Activated naive CD8-positive, alpha-beta T cell treated with anti-CD3 and anti-CD28 coated beads for 36 hours (primary cell): ENCODE results near the gene TOP3B. TPM values are rescaled to one million over a fixed set of nuclear protein-coding genes. Genes with fewer than 3 reads are reported as not detected.

ENCODE experiments used
- DNase-seq: peaks from one replicate; pipeline ENCODE4 v3.0.0; 2021
- H3K27ac Mint-ChIP-seq: one replicate; pipeline ENCODE4 v1.8.0; 2022; ENCODE audit warnings: mild to moderate bottlenecking, moderate library complexity, mixed read lengths
- H3K27me3 Mint-ChIP-seq: one replicate; pipeline ENCODE4 v1.8.0; 2022; ENCODE audit warnings: mild to moderate bottlenecking, mixed read lengths
- H3K36me3 Mint-ChIP-seq: one replicate; pipeline ENCODE4 v1.8.0; 2021; ENCODE audit warnings: mild to moderate bottlenecking, mixed read lengths
- H3K4me1 Mint-ChIP-seq: one replicate; pipeline ENCODE4 v1.8.0; 2021; ENCODE audit warnings: mixed read lengths
- H3K4me3 Mint-ChIP-seq: one replicate; pipeline ENCODE4 v1.8.0; 2022; ENCODE audit warnings: mild to moderate bottlenecking, moderate library complexity, mixed read lengths
- H3K9me3 Mint-ChIP-seq: one replicate; pipeline ENCODE4 v1.8.0; 2022; ENCODE audit warnings: mixed read lengths
- total RNA-seq, 2 experiments: library from RNA; stranded (reverse); gene quantifications; one replicate each; pipeline ENCODE4 v1.2.3, GENCODE V29; 2021

The TOP3B gene
- total RNA-seq, 2 experiments from 2014 or later: 31.3 to 36.7 TPM

DNA sequence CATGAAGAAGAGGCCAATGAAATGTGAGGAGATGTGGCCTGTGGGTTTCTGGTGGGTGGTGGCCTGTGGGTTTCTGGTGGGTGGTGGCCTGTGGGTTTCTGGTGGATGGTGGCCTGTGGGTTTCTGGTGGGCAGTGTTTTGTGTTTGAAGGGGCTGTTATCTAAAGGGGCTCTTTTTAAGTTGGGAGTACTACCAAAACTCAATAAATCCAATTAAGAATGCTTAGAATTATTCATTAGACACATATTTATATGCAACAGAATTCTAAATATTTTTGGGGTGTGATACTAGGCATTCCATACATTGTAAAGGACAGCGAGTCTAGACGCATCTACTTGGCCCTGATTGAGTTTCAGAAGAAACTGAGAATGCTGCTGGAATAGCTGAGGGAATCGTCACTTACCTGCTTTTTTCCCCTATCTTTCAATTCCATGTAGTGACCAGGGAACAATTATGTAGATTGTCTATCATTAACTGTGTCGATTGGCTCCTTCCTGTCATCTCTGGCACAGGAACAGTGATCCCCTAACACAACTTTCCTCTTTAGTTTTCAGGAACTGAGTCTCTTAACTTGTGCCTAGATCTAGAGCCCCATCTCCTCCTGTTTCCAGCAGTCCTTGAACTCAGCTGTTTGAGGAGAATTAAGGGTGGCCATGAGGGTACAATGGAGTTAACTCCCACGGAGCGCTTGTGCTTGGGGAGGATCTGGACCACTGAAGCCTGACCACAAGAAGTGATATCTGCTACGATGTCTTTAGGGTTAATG, 37.3 kb upstream of the TOP3B start:
- Mint-ChIP-seq H3K27ac (no peak overlapping the region), H3K4me1 (peaks cover 3% of the 10 kb centered on the region), H3K36me3 (no peaks in the 10 kb centered on the region), H3K4me3 (no peak overlapping the region), H3K9me3 (no peaks in the 10 kb centered on the region), H3K27me3 (no peaks in the 10 kb centered on the region)
- DNase-seq: no peak

DNA sequence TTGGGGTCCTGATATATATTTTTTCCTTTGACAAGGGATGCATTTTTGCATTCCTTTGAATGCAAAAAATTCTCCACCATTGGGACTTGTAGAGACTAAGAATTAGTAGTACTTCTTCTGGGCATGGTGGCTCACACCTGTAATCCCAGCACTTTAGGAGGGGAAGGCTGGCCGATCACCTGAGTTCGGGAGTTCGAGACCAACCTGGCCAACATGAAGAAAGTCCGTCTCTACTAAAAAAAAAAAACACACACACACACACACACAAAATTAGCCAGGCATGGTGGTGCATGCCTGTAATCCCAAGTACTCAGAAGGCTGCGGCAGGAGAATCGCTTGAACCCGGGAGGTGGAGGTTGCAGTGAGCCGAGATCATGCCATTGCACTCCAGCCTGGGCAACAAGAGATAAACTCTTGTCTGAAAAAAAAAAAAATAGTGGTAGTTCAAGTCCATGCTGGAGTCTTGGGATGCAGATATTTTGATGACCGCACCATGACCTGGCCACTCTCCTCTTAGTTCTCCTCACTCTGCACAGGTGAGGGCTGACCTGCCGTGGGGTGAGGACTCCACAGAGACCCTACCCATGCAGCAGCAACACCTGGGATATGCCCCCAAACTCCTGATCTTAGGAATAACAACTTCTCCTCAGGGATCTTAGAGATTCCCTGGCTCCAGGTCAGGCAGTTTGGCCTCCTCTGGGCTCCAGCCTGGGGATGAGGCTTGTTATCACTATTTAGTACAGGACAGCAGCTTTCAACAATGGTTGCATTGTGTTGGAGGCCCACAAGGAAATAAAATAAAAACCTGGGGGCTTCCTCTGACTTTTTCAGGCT, 36.5 kb upstream of the TOP3B start:
- DNase-seq: no peak
- Mint-ChIP-seq H3K4me3 (no peak overlapping the region), H3K9me3 (no peaks in the 10 kb centered on the region), H3K36me3 (no peaks in the 10 kb centered on the region), H3K27ac (no peak overlapping the region), H3K27me3 (no peaks in the 10 kb centered on the region), H3K4me1 (peaks cover 3% of the 10 kb centered on the region)

DNA sequence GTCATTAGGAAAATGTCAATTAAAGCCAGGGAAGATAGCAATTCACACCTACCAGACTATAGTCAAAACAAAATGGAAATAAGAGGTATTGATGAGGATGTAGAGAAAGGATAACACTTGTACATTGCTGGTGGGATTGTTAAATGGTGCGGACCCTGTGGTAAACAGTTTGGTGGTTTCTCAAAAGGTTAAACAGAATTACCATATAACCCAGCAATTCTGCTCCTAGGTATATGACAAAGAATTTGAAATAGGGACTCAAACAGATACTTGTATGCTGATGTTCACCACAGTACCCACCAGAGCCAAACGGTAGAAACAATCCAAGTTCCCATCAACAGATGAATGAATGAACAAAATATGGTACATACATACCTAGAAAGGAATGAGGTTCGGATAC, 33.0 kb upstream of the TOP3B start:
- Mint-ChIP-seq H3K27me3 (peaks cover 4% of the 10 kb centered on the region), H3K4me1 (no peaks in the 10 kb centered on the region), H3K4me3 (no peak overlapping the region), H3K36me3 (no peaks in the 10 kb centered on the region), H3K27ac (no peak overlapping the region), H3K9me3 (peaks cover 3% of the 10 kb centered on the region)
- DNase-seq: no peak

DNA sequence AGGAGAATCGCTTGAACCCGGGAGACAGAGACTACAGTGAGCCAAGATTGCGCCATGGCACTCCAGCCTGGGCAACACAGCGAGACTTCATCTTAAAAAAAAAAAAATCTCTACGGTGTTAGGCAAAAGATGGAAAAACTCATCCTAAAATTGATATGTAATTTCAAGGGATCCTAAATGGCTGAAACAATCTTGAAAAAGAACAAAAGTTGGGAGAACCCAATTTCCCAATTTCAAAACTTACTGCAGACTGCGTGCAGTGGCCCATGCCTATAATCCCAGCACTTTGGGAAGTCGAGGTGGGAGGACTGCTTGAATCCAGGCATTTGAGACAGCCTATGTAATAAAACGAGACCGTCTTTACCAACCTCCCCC, 31.7 kb upstream of the TOP3B start:
- Mint-ChIP-seq H3K9me3 (peaks cover 3% of the 10 kb centered on the region), H3K27me3 (peaks cover 8% of the 10 kb centered on the region), H3K27ac (no peak overlapping the region), H3K36me3 (no peaks in the 10 kb centered on the region), H3K4me1 (no peaks in the 10 kb centered on the region), H3K4me3 (no peak overlapping the region)
- no peak for DNase-seq

DNA sequence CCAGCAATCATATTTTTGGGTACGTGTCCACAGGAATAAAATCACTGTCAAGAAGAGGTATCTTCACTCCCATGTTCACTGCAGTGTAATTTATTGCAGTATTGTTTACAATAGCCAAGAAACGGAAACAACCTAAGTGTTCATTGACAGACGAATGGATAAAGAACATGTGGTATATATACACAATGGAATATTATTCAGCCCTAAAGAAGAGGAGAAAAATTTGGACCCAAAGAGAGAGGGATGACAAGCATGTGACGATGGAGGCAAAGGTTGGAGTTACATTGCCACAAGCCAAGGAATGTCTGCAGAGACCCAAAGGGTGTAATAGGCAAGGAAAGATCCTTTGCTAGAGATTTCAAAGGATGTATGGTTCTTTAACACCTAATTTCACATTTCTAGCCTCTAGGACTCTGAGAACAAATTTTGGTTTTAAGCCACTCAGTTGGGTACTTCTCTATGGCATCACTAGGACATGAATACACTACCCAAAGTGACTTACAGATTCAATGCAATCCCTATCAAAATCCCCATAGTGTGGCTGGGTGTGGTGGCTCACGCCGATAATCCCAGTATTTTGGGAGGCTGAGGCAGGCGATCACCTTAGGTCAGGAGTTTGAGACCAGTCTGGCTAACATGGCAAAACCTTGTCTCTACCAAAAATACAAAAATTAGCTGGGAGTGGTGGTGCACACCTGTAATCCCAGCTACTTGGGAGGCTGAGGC, 31.1 kb upstream of the TOP3B start:
- DNase-seq: no peak
- H3K9me3 Mint-ChIP-seq: peaks cover 3% of the 10 kb centered on the region
- peaks cover 12% of the 10 kb centered on the region for H3K27me3 Mint-ChIP-seq
- no peak overlapping the region for H3K27ac Mint-ChIP-seq
- no peak overlapping the region for H3K4me3 Mint-ChIP-seq
- H3K36me3 Mint-ChIP-seq: no peaks in the 10 kb centered on the region
- H3K4me1 Mint-ChIP-seq: no peaks in the 10 kb centered on the region

DNA sequence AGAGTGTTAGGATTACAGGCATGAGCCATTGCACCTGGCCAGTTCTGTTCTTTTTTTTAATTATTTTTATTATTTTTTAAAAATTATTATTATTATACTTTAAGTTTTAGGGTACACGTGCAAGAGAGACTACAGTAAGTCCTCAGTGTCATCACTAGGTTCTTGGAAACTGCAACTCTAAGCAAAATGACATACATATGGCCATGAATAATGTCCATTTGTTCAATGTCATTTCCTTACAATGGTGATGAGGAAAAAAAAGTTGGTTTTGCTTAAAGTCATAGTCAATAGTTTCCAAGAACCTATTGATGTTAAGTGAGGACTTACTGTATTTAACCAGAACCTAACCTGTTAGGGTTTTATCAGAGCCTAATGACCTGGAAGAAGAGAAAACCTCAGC, 29.4 kb upstream of the TOP3B start:
- Mint-ChIP-seq H3K36me3 (no peaks in the 10 kb centered on the region), H3K27ac (no peak overlapping the region), H3K27me3 (peaks cover 13% of the 10 kb centered on the region), H3K4me1 (no peaks in the 10 kb centered on the region), H3K4me3 (no peak overlapping the region), H3K9me3 (peaks cover 3% of the 10 kb centered on the region)
- DNase-seq: no peak

DNA sequence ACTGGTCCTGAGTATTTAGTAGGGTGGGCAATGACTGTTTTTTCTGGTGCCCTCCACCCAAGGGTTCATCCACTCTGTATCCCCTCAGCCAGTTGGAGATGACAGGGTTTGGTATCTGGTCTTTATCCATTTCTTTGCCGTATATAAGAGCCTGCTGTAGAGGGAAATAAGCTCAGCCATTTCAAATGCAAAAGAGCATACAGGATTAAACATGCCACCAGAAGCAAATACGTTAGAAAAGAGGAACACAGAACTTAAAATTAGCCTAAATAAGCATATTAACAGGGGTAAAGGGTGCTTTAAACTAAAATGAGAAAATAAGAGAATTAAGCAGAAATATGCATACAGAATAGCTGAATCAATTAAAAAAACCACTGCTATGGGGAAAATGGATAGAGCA, 27.8 kb upstream of the TOP3B start:
- Mint-ChIP-seq H3K36me3 (no peaks in the 10 kb centered on the region), H3K9me3 (peaks cover 3% of the 10 kb centered on the region), H3K4me3 (no peak overlapping the region), H3K27ac (no peak overlapping the region), H3K27me3 (peaks cover 13% of the 10 kb centered on the region), H3K4me1 (no peaks in the 10 kb centered on the region)
- no peak for DNase-seq

DNA sequence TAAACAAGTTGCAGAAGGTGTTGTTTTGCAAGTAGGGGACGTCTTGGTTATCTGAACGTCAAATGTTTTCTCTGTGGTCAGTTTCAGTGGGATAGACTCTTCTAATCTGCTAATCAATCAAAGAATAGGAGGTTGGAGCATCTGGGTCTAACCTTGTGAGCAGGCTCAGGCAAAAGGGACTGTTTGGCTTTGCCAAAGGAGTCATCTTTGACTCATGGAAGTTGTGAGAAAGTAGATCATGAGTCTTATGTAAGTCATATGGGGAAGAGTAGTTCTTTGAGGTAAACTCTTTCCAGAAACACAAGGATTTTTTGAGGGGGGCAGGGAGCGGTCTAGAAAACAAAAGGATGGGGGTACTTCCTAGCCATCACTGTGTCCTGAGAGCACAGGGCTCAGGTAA, 27.1 kb upstream of the TOP3B start:
- H3K4me3 Mint-ChIP-seq: no peak overlapping the region
- no peak overlapping the region for H3K27ac Mint-ChIP-seq
- H3K4me1 Mint-ChIP-seq: no peaks in the 10 kb centered on the region
- peaks cover 13% of the 10 kb centered on the region for H3K27me3 Mint-ChIP-seq
- H3K9me3 Mint-ChIP-seq: peaks cover 3% of the 10 kb centered on the region
- no peaks in the 10 kb centered on the region for H3K36me3 Mint-ChIP-seq
- DNase-seq: no peak

DNA sequence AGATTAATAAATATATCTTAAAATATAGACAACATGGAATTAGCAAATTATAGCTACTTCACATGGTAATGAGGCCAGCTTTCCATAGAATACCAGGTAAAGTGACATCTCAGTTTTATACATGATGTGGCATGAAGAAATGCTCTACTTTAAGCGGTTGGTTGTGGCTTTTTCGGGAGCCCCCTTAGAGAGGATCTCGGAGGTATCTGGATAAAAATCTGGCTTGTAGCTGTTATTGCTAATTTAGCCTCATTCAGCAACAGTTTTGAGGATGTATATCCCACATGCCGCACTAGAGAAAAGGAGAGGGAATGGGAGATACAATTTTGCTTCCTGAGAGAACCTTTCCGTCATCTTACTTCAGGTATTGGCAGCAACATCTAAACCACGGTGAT, 24.0 kb upstream of the TOP3B start:
- Mint-ChIP-seq H3K4me3 (no peak overlapping the region), H3K4me1 (peaks cover 2% of the 10 kb centered on the region), H3K36me3 (no peaks in the 10 kb centered on the region), H3K27ac (no peak overlapping the region), H3K27me3 (peaks cover 13% of the 10 kb centered on the region), H3K9me3 (no peaks in the 10 kb centered on the region)
- no peak for DNase-seq

DNA sequence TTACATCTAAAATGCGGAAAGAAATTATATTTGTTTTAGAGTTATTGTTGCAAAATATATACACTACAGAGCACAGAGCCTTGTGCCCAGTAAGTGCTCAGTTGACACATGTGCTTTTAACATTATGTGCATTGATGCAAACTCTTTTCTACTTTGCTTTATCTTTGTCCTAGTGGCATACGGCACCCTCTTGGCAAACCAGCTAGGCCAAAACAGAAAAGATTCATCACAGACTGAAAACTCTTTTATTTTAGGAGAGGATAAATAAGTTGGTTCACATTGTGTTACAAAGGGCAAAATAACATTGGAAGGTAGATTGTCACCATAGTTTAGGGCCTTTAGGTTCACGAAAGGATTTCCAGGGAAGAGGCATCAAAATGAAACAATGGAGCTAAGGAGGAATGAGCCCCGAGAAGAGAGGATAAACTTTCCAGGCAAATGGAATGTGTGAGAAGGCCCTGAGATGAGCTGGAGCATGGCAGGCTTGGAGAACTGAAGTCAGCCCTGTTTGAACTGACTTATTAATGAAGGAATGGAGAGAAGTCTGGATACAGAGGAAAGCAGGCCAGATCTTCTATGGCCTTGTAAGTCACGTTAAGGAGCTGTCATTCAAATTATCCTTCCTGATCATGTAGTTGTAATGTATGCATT, 23.5 kb upstream of the TOP3B start:
- H3K27ac Mint-ChIP-seq: no peak overlapping the region
- H3K9me3 Mint-ChIP-seq: no peaks in the 10 kb centered on the region
- no peak for DNase-seq
- H3K36me3 Mint-ChIP-seq: no peaks in the 10 kb centered on the region
- peaks cover 2% of the 10 kb centered on the region for H3K4me1 Mint-ChIP-seq
- peaks cover 13% of the 10 kb centered on the region for H3K27me3 Mint-ChIP-seq
- H3K4me3 Mint-ChIP-seq: no peak overlapping the region

DNA sequence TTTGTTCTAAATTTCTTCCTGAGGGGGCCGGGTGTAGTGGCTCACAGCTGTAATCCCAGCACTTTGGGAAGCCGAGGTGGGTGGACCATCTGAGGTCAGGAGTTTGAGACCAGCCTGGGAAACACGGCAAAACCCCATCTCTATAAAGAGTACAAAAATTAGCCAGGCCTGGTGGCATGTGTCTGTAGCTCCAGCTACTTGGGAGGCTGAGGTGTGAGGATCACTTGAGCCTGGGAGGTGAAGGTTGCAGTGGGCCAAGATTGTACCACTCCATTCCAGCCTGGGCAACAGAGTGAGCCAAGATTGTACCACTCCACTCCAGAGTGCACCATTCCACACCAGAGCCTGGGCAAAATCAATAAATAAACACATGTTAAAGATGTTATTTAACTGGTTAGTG, 20.6 kb upstream of the TOP3B start:
- no peak overlapping the region for H3K27ac Mint-ChIP-seq
- H3K27me3 Mint-ChIP-seq: peaks cover 3% of the 10 kb centered on the region

DNA sequence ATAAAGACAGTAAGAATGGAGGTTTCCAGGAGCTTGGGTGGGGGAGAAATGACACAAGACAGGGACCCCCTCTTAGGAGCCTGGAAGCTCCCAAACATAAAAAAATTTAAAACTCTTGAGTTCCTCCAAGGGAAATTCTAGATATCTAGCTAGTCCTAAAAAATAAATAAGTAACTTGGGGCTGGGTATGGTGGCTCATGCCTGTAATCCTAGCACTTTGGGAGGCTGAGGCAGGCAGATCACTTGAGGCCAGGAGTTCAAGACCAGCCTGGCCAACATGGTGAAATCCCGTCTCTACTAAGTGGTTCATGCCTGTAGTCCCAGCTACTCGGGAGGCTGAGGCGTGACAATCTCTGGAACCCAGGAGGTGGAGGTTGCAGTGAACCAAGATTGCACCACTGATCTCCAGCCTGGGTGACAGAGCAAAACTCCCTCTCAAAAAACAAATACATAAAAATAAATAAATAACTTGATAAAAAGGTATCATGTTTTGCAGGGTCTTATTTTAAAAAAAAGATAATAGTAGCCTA, 20.0 kb upstream of the TOP3B start:
- no peaks in the 10 kb centered on the region for H3K9me3 Mint-ChIP-seq
- H3K4me3 Mint-ChIP-seq: no peak overlapping the region
- peaks cover 2% of the 10 kb centered on the region for H3K4me1 Mint-ChIP-seq
- DNase-seq: no peak
- H3K27me3 Mint-ChIP-seq: peaks cover 3% of the 10 kb centered on the region
- H3K36me3 Mint-ChIP-seq: no peaks in the 10 kb centered on the region
- H3K27ac Mint-ChIP-seq: no peak overlapping the region

More for the DNA sequence above, 20.6 kb upstream of the TOP3B start:
- H3K9me3 Mint-ChIP-seq: no peaks in the 10 kb centered on the region
- no peak overlapping the region for H3K4me3 Mint-ChIP-seq
- H3K4me1 Mint-ChIP-seq: peaks cover 2% of the 10 kb centered on the region
- no peaks in the 10 kb centered on the region for H3K36me3 Mint-ChIP-seq
- DNase-seq: no peak

DNA sequence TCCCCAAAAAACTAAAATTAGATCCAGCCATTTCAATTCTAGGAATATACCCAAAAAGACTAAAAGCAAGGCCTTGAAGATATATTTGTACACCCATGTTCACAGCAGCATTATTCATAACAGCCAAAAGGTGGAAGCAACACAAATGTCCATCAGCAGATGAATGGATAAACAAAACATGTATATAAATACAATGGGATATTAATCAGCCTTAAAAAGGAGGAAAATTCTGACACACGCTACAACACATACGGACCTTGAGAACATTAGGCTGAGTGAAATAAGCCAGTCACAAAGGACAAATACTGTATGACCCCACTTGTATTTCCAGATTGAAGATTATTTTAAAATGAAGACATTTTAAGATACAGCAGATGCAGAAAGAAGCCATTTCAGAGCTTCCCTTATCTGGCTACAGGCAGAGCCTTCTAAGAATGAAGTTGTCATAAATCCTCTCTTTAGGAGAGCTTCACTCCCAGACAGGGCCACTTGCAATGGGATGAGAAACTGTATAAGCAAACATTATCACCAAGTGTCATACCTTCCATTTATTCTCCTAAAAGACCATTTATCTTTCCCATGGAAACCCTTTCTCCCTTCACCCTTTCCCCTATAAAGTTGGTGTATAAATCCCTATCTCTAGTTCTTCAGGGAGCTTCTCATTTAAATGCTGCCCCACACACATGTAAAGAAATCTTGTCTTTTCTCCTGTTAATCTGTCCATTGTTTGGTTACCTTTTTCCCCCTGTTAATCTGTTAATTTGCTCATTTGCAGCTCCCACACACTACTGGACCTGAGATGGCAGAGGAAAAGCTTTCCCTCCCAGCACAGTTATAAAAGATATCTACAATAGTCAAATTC, 19.3 kb upstream of the TOP3B start:
- Mint-ChIP-seq H3K27me3 (peaks cover 3% of the 10 kb centered on the region), H3K4me1 (peaks cover 2% of the 10 kb centered on the region), H3K9me3 (no peaks in the 10 kb centered on the region), H3K36me3 (no peaks in the 10 kb centered on the region), H3K4me3 (no peak overlapping the region), H3K27ac (no peak overlapping the region)
- DNase-seq: no peak

DNA sequence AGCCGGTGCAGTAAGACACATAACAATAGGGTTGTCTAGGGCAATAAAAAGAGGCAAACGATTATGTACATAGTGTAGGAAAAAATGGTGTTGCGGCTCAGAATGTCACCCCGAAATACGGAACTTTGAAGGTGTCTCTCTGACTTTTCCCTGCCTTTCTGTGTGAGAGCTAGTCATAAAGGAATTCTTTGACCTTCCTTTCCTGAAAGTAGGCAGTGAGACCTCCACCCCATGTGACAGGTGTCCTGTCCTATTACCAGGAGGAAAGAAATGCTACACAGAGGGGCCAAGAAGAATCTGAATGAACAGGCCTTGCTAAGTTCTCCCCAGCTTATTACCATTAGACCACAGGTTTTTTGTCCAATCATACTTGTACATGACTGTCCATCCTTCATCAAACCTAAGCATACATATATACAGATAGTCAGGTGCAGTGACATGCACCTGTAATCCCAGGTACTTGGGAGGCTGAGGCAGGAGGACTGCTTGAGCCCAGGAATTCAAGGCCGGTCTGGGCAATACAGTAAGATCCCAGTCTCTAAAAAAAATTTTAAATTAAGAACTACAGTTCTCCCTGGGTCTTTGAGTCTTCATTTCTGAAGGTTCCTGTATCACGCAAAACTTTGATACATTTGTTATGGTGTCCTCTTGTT, 16.1 kb upstream of the TOP3B start:
- H3K4me1 Mint-ChIP-seq: no peaks in the 10 kb centered on the region
- no peak overlapping the region for H3K27ac Mint-ChIP-seq
- H3K4me3 Mint-ChIP-seq: no peak overlapping the region
- no peak for DNase-seq
- no peaks in the 10 kb centered on the region for H3K36me3 Mint-ChIP-seq
- H3K9me3 Mint-ChIP-seq: no peaks in the 10 kb centered on the region
- H3K27me3 Mint-ChIP-seq: peaks cover 3% of the 10 kb centered on the region
